Activated B cell treated with CpG ODN at 0.5 μM for 24 hours (primary cell): ENCODE measurements around the gene UBAC2. TPM values are rescaled to one million over a fixed set of nuclear protein-coding genes. Genes with fewer than 3 reads are reported as not detected.

Experiments used
- ATAC-seq: fragments of 200-7000 bp; cut with Tn5 transposase; one replicate; pipeline ENCODE4 v1.10.0; 2021; ENCODE audit warnings: low read depth, mild to moderate bottlenecking, moderate library complexity
- CTCF ChIA-PET: fragments of 350-600 bp; sonication (Branson Sonifier 250); formaldehyde crosslinking; loops from one replicate; lab custom pipeline; 2021; ENCODE audit warnings: antibody characterized with exemption; lab: Charles Lee
- POLR2A ChIA-PET: fragments of 350-600 bp; sonication (Branson Sonifier 250); formaldehyde crosslinking; loops from one replicate; lab custom pipeline; 2021; ENCODE audit warnings: antibody characterized with exemption; lab: Charles Lee
- DNase-seq: peaks from one replicate; pipeline ENCODE4 v3.0.0; 2022
- H3K27ac Mint-ChIP-seq: one replicate; pipeline ENCODE4 v1.8.0; 2020; ENCODE audit warnings: mixed read lengths
- H3K27me3 Mint-ChIP-seq: one replicate; pipeline ENCODE4 v1.8.0; 2021; ENCODE audit warnings: mixed read lengths
- H3K36me3 Mint-ChIP-seq: one replicate; pipeline ENCODE4 v1.8.0; 2021; ENCODE audit warnings: low read depth, mixed read lengths
- H3K4me1 Mint-ChIP-seq: one replicate; pipeline ENCODE4 v1.8.0; 2021; ENCODE audit warnings: mixed read lengths
- H3K4me3 Mint-ChIP-seq: one replicate; pipeline ENCODE4 v1.8.0; 2020; ENCODE audit warnings: mild to moderate bottlenecking, mixed read lengths
- H3K9me3 Mint-ChIP-seq: one replicate; pipeline ENCODE4 v1.8.0; 2020; ENCODE audit warnings: mixed read lengths
- CTCF ChIP-seq: fragments of 200-600 bp; IDR thresholded peaks from one replicate; pipeline ENCODE4 v1.8.0; 2022; ENCODE audit warnings: antibody characterized with exemption, mild to moderate bottlenecking
- intact Hi-C: fragments of 100-400 bp; cut with micrococcal nuclease; formaldehyde crosslinking; loops from one replicate; pipeline ENCODE4 v1.15.1; 2024
- total RNA-seq: library from RNA; stranded (reverse); gene quantifications from 2 replicates; pipeline ENCODE4 v1.2.3, GENCODE V29; 2022

Gene UBAC2
- total RNA-seq, 1 donor from 2014 or later: 51.0 TPM

- CTCF ChIA-PET: interaction anchor here (1.0 to 2.4 kb wide), 4 partner anchors 20 to 151 kb away, joined by 3 to 7 read pairs (median 4); no protein-coding TSS in a partner anchor
Measured at GRCh38 chr13:99416411-99417121, 215.9 kb downstream of the UBAC2 start.

GRCh38 chr13:99417201-99418102 lies 216.8 kb downstream of the UBAC2 start:
- Mint-ChIP-seq H3K27ac (peak overlapping the region; percentile 19), H3K4me1 (peaks cover 51% of the 10 kb centered on the region), H3K36me3 (no peaks in the 10 kb centered on the region), H3K4me3 (no peak overlapping the region), H3K27me3 (no peaks in the 10 kb centered on the region), H3K9me3 (no peaks in the 10 kb centered on the region)
- DNase-seq: no peak
- ChIA-PET CTCF (interaction anchor here (0.8 to 2.4 kb wide), 5 partner anchors 19 to 151 kb away, joined by 3 to 7 read pairs (median 5); no protein-coding TSS in a partner anchor), POLR2A (interaction anchor here (1.0 to 1.5 kb wide), 3 partner anchors 16 to 27 kb away, joined by 3 to 6 read pairs (median 3); no protein-coding TSS in a partner anchor)
- intact Hi-C loops: no loop called here
- TF ChIP-seq CTCF: no peak
- no peak for ATAC-seq

More at GRCh38 chr13:99416411-99417121, 215.9 kb downstream of the UBAC2 start:
- ATAC-seq: no peak
- intact Hi-C loops: no loop called here
- Mint-ChIP-seq H3K4me3 (no peak overlapping the region), H3K27me3 (no peaks in the 10 kb centered on the region), H3K27ac (no peak overlapping the region), H3K9me3 (no peaks in the 10 kb centered on the region), H3K36me3 (no peaks in the 10 kb centered on the region), H3K4me1 (peaks cover 42% of the 10 kb centered on the region)
- DNase-seq: peak; percentile 6
- TF ChIP-seq CTCF: no peak
- POLR2A ChIA-PET: interaction anchor here (0.6 kb wide), 1 partner anchor 15 kb away, joined by 4 read pairs; no protein-coding TSS in a partner anchor

GRCh38 chr13:99418103-99418842 lies 217.6 kb downstream of the UBAC2 start:
- Mint-ChIP-seq H3K4me3 (no peak overlapping the region), H3K27me3 (no peaks in the 10 kb centered on the region), H3K27ac (no peak overlapping the region), H3K36me3 (no peaks in the 10 kb centered on the region), H3K4me1 (peaks cover 59% of the 10 kb centered on the region), H3K9me3 (no peaks in the 10 kb centered on the region)
- no peak for TF ChIP-seq CTCF
- ChIA-PET CTCF (interaction anchor here (0.8 to 2.4 kb wide), 3 partner anchors 18 to 148 kb away, joined by 3 to 7 read pairs (median 6); no protein-coding TSS in a partner anchor), POLR2A (interaction anchor here (0.5 to 1.5 kb wide), 7 partner anchors 12 to 42 kb away, joined by 3 to 7 read pairs (median 3); no protein-coding TSS in a partner anchor)
- ATAC-seq (no peak), DNase-seq (no peak)
- intact Hi-C loops: no loop called here

DNA sequence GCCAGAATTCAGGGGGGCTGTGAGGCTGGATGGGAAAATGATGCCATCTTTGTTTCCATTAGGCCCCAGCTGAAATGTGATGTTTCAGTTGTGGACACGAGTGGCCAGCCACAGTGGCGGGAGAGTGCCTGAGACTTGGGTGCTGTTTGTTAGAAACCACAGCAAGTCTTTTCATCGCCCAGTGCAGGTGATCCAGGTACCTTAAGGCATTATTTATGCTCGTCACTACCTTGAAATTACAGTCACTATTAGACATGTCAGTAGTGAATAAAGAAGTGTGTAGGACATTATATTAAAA lies 218.1 kb downstream of the UBAC2 start:
- Mint-ChIP-seq H3K4me1 (peaks cover 64% of the 10 kb centered on the region), H3K4me3 (no peak overlapping the region), H3K36me3 (no peaks in the 10 kb centered on the region), H3K9me3 (no peaks in the 10 kb centered on the region), H3K27me3 (no peaks in the 10 kb centered on the region), H3K27ac (no peak overlapping the region)
- ATAC-seq (no peak), DNase-seq (no peak)
- CTCF ChIA-PET: interaction anchor here (0.8 to 2.4 kb wide), 2 partner anchors 17 to 149 kb away, joined by 3 to 7 read pairs; no protein-coding TSS in a partner anchor
- POLR2A ChIA-PET: interaction anchor here (0.5 to 1.4 kb wide), 5 partner anchors 12 to 42 kb away, joined by 3 to 7 read pairs (median 3); no protein-coding TSS in a partner anchor
- intact Hi-C loops: no loop called here
- no peak for TF ChIP-seq CTCF
